Esophagus squamous epithelium (tissue), 5 donors: Measurements from ENCODE around the gene CABP4. TPM values are rescaled to one million over a fixed set of nuclear protein-coding genes. Genes with fewer than 3 reads are reported as not detected.

ENCODE experiments used
- DNase-seq: peaks from one replicate; lab custom pipeline; 2025; lab: John Stamatoyannopoulos, UW
- H3K27ac ChIP-seq, 4 donors: fragments of 200-600 bp; sonication (generic); one replicate each; pipeline ENCODE4 v1.5.1; 2016 to 2019; ENCODE audit warnings: mild to moderate bottlenecking in 1 of 4
- H3K27me3 ChIP-seq, 4 donors: fragments of 200-600 bp; sonication (generic); 1 replicate in 3 of 4; 2 replicates in 1 of 4; pipeline versions ENCODE4 v1.5.1 to v1.6.0; 2017 to 2021; ENCODE audit warnings: antibody characterized with exemption in 1 of 4
- H3K36me3 ChIP-seq, 3 donors: fragments of 200-600 bp; sonication (generic); one replicate each; pipeline ENCODE4 v1.5.1; 2016 to 2019
- H3K4me1 ChIP-seq, 3 donors: fragments of 200-600 bp; sonication (generic); one replicate each; pipeline ENCODE4 v1.5.1; 2017 to 2019
- H3K4me3 ChIP-seq, 4 donors: fragments of 200-600 bp; sonication (generic); 1 replicate in 3 of 4; 2 replicates in 1 of 4; pipeline ENCODE4 v1.5.1; 2016 to 2019; ENCODE audit warnings: mild to moderate bottlenecking in 2 of 4, moderate library complexity in 1 of 4
- H3K9me3 ChIP-seq, 3 donors: fragments of 200-600 bp; sonication (generic); one replicate each; pipeline ENCODE4 v1.5.1; 2016 to 2019
- POLR2A ChIP-seq, 4 donors: fragments of 450-650 bp; IDR thresholded peaks; one replicate each; pipeline ENCODE4 v1.6.1; 2017; ENCODE audit warnings: antibody characterized with exemption in 4 of 4, mild to moderate bottlenecking in 4 of 4, moderate library complexity in 3 of 4
- WGBS, 2 donors: methylation state at CpG; one replicate each; pipeline ENCODE4 v1.1.5; 2018; 5-methylcytosine and 5-hydroxymethylcytosine counted together
- intact Hi-C: fragments of 100-400 bp; cut with DNase I; formaldehyde crosslinking; loops from one replicate; pipeline ENCODE4 v1.15.0; 2022
- total RNA-seq, 4 donors: library from RNA; depleted of rRNA; stranded (reverse); fragments of >200 nt; gene quantifications; one replicate each; pipeline ENCODE4 v1.1.0, GENCODE V29; 2016
- TF ChIP-seq, protein P1 (sequence below), 6 experiments: fragments of 450-650 bp in 4 of 6; fragments of 200-600 bp in 2 of 6; sonication (generic) in 2 of 6; IDR thresholded peaks; one replicate each; pipeline ENCODE4 v1.5.1; 2016 to 2019; ENCODE audit warnings: antibody characterized with exemption in 6 of 6, mild to moderate bottlenecking in 4 of 6, moderate library complexity in 4 of 6
- donor health status: DM: yes; HTN: yes; CAD: no.

CABP4 gene
- total RNA-seq, 4 donors from 2014 or later: 0.38 TPM; not detected in 3

DNA sequence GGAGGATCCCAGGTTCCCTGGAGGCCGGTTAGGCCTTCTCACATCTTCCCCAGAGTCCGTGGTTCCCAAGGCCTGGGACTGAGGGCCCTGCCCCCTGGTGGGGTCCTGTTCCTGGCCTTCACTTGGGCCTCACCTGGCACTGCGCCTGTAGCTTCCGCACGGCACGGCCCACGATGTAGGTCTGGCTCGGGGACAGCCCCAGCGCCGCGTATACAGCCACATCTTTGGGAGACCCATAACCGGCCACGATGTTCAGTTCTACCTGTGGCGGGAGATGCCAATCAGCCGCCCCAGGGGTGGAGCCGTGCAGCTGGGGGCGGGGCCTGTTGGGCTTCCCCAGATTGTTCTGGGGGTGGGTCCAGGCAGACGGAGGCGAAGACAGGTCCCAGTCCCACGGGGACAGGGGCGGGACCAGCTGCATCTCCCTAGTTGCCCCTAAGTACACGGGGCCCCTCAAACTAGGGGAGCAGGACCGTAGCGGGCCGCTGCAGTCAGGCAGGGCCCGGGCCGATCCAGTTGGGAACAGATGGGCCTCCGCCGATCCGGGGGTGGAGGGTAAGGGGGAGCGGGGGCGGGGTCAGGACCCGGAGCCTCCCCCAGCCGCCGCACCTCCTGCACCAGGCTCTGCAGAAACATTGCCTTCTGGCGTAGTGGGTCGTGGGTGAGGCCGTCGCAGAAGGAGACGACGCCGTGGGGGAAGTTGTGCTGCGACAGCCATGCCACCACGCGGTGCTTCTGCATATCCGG is 37.8 kb downstream of the CABP4 start:
- intact Hi-C loops: no loop called here
- no peaks in the 10 kb centered on the region for H3K9me3 ChIP-seq

DNA sequence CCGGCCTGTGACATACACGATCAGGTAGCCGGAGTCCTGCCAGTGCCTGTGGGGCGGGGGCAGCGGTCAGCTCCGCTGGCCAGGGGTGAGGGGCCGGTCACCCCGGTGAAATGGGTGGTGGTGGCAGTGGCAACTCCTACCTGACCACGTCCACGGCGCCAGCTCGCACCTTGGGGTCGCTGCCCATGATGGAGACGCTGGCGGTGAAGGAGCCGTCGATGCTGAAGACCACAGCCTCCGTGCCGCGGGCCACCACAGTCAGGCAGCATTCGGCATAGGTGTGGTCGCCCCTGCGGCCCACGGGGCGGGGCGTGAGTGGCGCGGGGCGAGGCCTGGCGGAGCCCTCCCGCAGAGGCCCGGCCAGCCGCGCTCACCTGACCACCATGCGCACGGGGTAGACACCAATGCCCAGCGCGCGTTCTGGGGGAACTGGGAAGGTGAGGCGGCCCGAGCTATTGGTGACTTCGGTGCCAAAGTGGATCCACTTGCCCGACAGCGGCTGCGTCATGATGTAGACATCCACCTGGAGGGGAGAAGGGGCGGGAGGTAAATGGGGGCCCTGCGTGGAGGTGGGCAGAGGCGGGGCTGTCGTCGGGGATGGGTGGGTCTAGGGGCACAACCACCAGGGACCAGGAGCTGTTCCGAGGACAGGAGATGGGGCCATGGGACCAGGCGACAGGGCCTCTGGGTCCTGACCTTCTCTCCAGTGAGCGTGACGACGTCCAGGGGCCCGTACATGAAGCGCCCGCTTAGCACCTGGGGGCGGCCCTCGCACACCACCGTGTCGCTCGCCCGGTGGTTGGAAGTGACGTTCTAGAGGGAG is 38.6 kb downstream of the CABP4 start:
- Histone ChIP-seq H3K27me3 (no peaks in the 10 kb centered on the region), H3K9me3 (no peaks in the 10 kb centered on the region), H3K4me1 (no peaks in the 10 kb centered on the region), H3K27ac (no peak overlapping the region), H3K36me3 (peaks cover 39 to 100% (median 43%) of the 10 kb centered on the region in 3 donors), H3K4me3 (no peak overlapping the region)
- WGBS, 2 donors: 90 to 93% methylated on average over 2 to 33 of the region's 65 CpGs
- no peak for DNase-seq
- no peak for TF ChIP-seq POLR2A (IDR thresholded peaks at IDR 0.05)
- TF ChIP-seq, protein P1, sequence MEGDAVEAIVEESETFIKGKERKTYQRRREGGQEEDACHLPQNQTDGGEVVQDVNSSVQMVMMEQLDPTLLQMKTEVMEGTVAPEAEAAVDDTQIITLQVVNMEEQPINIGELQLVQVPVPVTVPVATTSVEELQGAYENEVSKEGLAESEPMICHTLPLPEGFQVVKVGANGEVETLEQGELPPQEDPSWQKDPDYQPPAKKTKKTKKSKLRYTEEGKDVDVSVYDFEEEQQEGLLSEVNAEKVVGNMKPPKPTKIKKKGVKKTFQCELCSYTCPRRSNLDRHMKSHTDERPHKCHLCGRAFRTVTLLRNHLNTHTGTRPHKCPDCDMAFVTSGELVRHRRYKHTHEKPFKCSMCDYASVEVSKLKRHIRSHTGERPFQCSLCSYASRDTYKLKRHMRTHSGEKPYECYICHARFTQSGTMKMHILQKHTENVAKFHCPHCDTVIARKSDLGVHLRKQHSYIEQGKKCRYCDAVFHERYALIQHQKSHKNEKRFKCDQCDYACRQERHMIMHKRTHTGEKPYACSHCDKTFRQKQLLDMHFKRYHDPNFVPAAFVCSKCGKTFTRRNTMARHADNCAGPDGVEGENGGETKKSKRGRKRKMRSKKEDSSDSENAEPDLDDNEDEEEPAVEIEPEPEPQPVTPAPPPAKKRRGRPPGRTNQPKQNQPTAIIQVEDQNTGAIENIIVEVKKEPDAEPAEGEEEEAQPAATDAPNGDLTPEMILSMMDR (IDR thresholded peaks at IDR 0.05): no peak
- intact Hi-C loops: no loop called here

More for the DNA sequence above, 37.8 kb downstream of the CABP4 start:
- H3K4me1 ChIP-seq: no peaks in the 10 kb centered on the region
- WGBS, 2 donors: no CpG with 5 or more reads among the region's 46 CpGs
- no peak overlapping the region for H3K27ac ChIP-seq
- TF ChIP-seq, protein P1 (IDR thresholded peaks at IDR 0.05): no peak
- no peak for TF ChIP-seq POLR2A (IDR thresholded peaks at IDR 0.05)
- DNase-seq: no peak
- H3K36me3 ChIP-seq: peaks cover 42 to 98% (median 43%) of the 10 kb centered on the region in 3 donors
- no peak overlapping the region for H3K4me3 ChIP-seq
- H3K27me3 ChIP-seq: no peaks in the 10 kb centered on the region

DNA sequence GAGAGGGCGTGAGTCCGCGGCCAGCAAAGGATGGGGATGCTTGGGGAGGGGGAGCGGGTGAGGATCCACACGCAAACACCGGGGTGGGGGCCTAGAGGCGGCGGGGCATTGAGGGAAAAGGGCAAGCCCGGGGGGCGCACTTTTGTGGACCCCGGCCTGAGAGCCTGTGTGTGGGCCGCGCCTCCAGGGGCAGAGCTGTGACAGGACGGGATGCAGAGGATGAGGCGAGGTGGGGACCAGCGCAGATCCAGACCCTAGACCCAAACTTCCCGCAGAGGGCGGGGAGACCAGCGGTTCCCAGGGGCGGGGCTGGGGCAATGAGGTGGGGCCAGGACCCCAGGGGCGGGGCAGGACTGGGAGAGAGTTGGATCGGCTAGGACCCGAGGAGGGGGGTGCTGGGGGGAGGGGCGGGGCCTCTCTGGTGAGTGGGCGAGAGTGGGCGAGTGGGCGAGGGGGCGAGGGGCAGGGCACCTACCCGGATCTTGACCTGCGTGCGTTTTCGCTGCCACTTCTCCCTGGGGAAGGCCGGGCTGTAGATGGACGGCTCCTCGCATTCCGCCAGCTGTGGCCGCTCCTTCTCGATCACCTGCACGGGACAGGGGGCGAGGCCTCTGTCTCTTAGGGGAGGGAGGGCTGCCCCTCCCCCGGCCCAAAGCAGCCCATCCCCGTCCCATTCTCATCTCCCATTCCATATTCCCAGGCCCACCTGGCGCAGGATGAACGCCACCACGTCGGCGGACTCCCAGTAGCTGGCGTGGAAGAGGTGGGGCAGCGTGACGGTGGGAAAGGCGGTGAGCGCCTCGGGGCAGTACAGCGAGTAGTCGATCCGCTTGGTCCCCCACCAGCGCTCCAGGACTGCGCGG is 39.4 kb downstream of the CABP4 start:
- TF ChIP-seq, protein P1 (IDR thresholded peaks at IDR 0.05): no peak
- no peak for TF ChIP-seq POLR2A (IDR thresholded peaks at IDR 0.05)
- Histone ChIP-seq H3K4me3 (no peak overlapping the region), H3K4me1 (no peaks in the 10 kb centered on the region), H3K27me3 (no peaks in the 10 kb centered on the region), H3K27ac (no peak overlapping the region), H3K9me3 (no peaks in the 10 kb centered on the region), H3K36me3 (peaks cover 31 to 100% (median 38%) of the 10 kb centered on the region in 3 donors)
- WGBS, 2 donors: 80 to 87% methylated on average over 17 to 27 of the region's 59 CpGs
- no peak for DNase-seq
- intact Hi-C loops: no loop called here

DNA sequence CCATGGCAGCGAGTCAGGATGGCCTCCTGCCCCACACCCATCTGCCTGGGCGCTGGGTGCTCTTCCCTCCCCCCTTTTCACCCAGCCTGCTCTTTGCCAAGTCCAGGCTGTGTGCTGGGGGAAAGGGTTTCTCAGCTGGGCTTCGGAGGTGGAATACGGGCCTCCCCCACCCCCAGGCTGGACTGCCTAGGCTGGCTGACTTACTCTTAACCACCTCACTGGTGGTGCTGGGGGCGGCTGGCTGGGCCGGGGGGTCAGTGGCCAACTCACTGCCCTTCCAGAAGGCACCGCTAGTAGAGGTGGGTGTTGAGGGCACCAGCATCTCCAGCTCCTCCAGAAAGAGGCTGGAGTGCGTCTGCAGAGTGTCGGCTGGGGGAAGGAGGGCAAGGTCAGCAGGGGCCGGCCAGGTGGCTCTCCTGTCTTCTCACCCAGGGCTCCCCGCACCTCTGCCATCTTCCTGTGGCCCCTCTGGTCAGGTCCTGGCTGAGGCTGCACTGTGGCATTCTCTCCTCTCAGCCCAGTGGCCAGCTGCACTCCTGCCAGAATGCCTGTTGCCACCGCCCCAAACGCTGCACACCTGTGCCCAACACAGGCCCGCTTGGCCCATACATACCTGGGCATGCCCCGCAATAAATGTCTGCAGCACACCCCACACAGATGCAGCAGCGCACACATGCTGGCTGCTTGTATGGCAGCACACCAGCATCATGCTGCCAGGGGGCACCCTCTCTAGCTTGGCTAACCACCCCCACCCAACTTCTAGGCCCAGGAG is 40.3 kb downstream of the CABP4 start:
- Histone ChIP-seq H3K4me1 (no peaks in the 10 kb centered on the region), H3K27me3 (no peaks in the 10 kb centered on the region), H3K36me3 (peaks cover 24 to 100% (median 32%) of the 10 kb centered on the region in 3 donors), H3K27ac (no peak overlapping the region), H3K9me3 (no peaks in the 10 kb centered on the region), H3K4me3 (no peak overlapping the region)
- no peak for DNase-seq
- WGBS, 2 donors: 86% methylated on average over 6 of the region's 16 CpGs; no CpG with 5 or more reads in 1 of the 2 donors
- intact Hi-C loops: no loop called here
- TF ChIP-seq POLR2A (IDR thresholded peaks at IDR 0.05): no peak
- TF ChIP-seq, protein P1 (IDR thresholded peaks at IDR 0.05): no peak
